Smooth muscle cell of trachea (primary cell): ENCODE measurements around the gene UCMA. TPM values are rescaled to one million over a fixed set of nuclear protein-coding genes. Genes with fewer than 3 reads are reported as not detected.

Experiments
- total RNA-seq: library from RNA; depleted of rRNA; stranded (reverse); fragments of >200 nt; gene quantifications from 2 replicates; pipeline ENCODE4 v1.2.1, GENCODE V29; 2014

The UCMA gene
- not detected in 2 replicates for total RNA-seq

GRCh38 chr10:13234172-13234571 lies at the start of gene UCMA:
UCMA (minus strand) TSS chr10:13234374; CDS start chr10:13234258, 116 bp downstream.

Other genes with a start within 250 kb of the UCMA start
- under 0.01 TPM in 1 of 2 replicates, not detected in the other for gene CCDC3, start 232.7 kb downstream of the UCMA start, total RNA-seq
- 84.4 and 140 TPM in 2 replicates for gene OPTN, start 134.2 kb downstream of the UCMA start, total RNA-seq
- gene MCM10, start 72.8 kb downstream of the UCMA start, total RNA-seq, result 0.99 and 6.0 TPM in 2 replicates
- 28.5 and 29.3 TPM in 2 replicates for gene PHYH, start 65.7 kb upstream of the UCMA start, total RNA-seq
- 29.9 and 32.6 TPM in 2 replicates for gene SEPHS1, start 113.9 kb upstream of the UCMA start, total RNA-seq